NCI-H2081 treated with DMSO at 0.1 percent for 48 hours (cell line): ENCODE results near the gene SLC6A16.
"Not testable (repeated sequence)": the region's sequence is repeated elsewhere in the genome, so short reads cannot be mapped to it uniquely, and the experiment has no call there.

Experiments used
- DNase-seq: peaks from one replicate; lab custom pipeline; 2025; lab: John Stamatoyannopoulos, UW

SLC6A16 gene

DNA sequence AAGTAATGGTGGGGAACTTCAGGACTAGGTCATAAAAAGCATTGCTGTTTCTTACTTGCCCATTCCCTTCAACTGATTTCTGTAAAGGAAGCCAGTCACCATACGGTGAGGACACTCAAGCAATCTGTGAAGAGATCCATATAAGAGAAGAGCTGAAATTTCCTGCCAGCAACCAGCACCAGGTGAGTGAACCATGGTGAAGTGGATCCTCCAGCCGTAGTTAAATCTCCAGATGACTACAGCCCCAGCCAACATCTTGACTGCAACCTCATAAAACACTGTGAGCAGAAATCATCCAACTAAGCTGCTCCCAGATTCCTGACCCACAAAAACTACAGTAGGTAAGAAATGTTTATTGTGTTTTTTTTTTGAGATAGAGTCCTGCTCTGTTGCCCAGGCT, 3.8 kb upstream of the SLC6A16 start:
- no peak for DNase-seq

DNA sequence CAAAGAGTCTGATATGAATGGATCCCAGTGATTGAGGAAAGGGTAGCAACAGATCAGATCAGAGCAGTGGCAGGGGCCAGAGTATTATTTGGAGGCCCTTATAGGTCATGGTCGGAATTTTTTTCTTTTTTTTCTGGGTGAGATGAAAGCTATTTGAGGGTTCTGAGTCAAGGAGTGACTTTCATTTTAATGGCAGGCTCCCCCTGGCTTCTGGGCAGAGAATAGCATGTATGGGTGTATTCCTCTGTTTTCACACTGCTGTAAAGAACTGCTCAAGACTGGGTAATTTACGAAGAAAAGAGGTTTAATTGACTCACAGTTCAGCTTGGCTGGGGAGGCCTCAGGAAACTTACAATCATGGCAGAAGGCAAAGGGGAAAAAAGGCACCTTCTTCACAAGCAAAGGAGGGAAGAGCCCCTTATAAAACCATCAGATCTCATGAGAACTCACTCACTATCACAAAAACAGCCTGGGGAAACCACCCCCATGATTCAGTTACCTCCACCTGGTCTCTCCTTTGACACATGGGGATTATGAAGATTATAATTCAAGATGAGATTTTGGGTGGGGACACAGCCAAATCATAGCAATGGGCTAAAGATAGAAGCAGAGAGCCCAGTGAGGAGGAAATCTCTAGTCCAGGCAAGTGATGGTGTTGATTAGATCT, 3.0 kb upstream of the SLC6A16 start:
- no peak for DNase-seq

DNA sequence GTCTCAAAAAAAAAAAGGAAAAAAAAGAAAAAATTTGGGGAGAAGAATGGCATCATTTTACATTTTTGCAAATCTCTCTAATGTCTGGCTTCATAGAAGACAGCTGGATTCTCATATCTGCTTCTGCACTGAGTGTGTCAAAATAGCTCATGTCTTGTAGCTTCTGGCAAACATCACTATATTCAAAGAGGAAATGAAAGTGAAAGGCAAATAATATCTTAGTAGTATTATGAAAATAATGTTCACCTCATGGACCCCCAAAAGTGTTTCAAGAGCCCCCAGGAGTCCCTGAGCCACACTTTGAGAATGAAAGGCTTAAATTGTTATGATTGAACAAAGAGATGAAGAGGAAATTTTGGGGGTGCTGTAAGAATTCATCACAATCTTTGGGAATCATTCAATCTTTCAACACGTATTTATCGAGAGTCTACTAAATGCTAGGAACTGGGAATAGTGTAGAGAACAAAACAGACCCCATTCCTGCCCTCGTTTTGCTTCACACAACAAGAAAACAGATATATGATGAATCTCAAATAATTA, 1.2 kb upstream of the SLC6A16 start:
- DNase-seq: no peak

DNA sequence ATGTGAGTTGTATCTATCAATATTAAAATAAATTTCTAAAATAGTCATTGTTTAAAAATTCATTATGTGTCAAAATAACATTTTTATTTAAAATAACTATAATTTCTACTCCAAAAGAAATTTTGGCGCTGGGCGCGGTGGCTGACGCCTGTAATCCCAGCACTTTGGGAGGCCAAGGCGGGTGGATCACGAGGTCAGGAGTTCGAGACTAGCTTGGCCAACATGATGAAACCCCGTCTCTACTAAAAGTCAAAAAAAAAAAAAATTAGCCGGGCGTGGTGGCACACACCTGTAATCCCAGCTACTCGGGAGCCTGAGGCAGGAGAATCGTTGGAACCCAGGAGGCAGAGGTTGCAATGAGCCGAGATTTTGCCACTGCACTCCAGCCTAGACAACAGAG, 765 bp upstream of the SLC6A16 start:
- DNase-seq: not testable (repeated sequence)

DNA sequence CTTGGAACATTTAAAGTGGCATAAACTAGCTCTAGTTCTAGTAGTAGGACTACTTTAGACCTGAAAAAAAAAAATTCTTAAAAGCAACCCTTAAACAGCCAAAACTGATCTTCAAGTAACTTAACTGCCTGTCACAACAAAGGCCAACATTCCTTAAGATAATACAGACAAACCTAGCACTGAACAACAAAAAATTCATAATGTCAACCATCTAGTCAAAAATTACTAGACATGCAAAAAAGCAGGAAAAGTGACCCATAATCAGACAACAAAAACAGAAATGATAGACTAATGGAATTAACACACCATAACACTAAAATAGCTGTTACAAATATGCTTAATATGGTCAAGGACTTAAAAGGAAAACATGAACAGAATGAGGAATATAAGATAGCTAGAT, 6.7 kb downstream of the SLC6A16 start:
- no peak for DNase-seq

GRCh38 chr19:49316284-49316683, 8.7 kb downstream of the SLC6A16 start:
- DNase-seq: no peak

DNA sequence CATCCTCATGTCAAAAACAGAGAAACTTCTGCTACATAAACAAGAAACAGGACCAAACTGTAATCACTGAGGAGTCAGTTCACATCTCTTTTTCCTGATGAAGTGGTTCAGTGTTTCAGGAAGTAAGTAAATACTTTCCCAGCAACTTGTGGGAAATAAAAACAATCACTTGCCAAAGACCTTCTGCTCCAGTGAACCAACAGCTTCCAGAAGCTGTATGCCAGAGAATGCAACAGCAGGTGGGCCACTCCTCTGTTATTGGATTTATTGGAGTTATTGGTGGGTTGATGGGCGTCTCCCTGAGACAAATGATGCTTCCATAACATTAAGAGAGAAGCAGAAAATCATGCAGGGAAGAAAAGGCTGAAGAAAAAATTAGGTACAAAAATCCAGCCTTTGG, 9.9 kb downstream of the SLC6A16 start:
- DNase-seq: no peak

DNA sequence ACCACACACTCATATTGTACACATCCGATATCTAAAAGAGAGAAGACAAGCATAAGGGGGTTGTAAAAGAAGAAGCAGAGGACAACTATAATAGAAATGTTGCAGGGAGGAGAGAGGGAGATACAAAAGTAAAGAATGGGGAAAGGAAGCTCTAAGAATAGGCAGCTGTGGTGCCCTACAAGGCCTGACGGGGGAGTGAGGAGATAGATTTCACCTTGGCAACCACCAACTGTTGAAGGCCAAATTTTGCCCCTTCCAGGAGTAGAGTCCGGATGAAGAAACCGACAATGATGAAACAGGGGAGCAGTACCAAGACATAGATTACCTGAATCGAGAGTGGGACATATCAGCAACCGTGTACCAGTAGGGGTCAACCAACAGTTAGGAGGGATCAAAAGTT, 15.9 kb downstream of the SLC6A16 start:
- no peak for DNase-seq

GRCh38 chr19:49306734-49307133, 18.3 kb downstream of the SLC6A16 start:
- not testable (repeated sequence) for DNase-seq

GRCh38 chr19:49301866-49302252, 23.1 kb downstream of the SLC6A16 start:
- no peak for DNase-seq

GRCh38 chr19:49301165-49301865, 23.7 kb downstream of the SLC6A16 start:
- DNase-seq: no peak

DNA sequence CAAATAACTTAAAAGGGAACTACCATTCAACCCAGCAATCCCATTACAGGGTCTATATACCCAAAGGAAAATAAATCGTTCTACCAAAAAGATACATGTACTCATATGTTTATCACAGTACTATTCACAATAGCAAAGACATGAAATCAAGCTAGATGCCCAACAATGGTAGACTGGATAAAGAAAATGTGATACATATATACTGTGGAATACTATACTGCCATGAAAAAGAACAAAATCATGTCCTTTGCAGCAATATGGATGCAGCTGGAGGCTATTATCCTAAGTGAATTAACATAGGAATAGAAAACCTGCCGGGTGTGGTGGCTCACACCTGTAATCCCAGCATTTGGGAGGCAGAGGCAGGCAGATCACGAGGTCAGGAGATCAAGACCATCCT, 26.3 kb downstream of the SLC6A16 start:
- not testable (repeated sequence) for DNase-seq

DNA sequence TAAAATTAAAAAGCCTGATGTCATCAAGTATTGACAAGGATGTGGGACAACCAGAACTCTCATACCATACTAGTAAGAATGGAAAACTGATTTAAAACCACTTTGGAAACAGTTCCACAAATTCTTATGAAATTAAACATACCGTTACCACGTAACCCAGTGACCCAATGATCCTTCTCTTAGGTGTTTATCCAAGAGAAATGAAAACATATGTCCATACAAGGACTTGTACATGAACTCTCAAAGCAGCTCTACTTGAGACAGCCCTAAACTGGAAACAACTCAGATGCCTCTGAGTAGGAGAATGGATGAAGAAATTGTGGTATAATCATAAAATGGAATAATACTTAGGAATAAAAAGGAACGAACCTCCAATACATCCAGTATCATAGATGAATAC, 27.6 kb downstream of the SLC6A16 start:
- DNase-seq: no peak

- DNase-seq: no peak
Observed at GRCh38 chr19:49295208-49295880, 29.6 kb downstream of the SLC6A16 start.

DNA sequence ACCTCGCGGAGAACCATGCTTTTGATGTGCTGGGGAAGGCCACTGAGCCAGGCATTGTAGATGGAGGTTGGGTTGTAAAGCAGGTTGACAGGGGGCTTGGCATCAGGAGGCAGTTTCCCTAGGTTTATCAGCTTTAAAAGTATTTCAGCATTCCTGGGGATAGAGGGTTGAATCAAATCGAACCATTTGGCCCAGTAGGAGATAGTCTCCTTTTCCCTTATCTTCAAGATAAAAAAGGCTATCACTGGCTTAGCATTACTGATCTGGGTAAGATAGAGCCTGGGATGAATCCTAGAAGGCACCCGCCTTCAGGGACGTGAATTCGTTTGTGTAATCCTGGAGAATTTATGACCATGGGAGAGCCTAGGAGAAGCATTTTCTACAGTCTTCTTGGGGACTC, 30.6 kb downstream of the SLC6A16 start:
- DNase-seq: no peak

DNA sequence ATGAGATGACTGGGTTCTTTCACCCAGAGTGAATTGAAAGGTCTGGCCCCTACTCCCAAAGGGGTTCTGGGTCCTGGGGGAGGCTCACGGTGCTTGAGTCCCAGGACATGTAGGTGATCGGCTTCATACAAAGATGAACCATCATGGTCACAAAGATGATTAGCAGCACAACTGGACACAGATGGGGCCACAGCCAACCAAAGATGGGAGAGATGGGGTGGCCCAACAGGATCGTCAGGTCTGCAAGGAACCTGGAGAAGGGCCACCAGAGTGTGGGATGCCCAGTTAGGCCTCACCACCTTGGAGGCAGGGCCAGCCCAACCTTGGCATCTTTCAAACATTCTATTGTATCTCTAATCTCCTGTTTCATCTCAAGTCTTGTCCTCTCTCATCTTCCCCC, 34.5 kb downstream of the SLC6A16 start:
- no peak for DNase-seq

DNA sequence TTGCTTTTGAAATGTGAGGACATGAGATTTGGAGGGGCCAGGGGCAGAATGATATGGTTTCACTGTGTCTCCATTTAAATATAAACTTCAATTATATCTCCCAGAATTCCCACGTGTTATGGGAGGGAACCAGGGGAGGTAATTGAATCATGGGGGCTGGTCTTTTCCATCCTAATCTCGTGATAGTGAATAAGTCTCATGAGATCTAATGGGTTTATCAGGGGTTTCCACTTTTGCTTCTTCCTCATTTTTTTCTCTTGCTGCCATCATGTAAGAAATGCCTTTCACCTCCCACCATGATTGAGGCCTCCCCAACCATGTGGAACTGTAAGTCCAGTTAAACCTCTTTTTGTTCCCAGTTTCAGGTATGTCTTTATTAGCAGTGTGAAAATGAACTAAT, 35.7 kb downstream of the SLC6A16 start:
- DNase-seq: not testable (repeated sequence)

GRCh38 chr19:49288205-49288604, 36.8 kb downstream of the SLC6A16 start:
- not testable (repeated sequence) for DNase-seq

DNA sequence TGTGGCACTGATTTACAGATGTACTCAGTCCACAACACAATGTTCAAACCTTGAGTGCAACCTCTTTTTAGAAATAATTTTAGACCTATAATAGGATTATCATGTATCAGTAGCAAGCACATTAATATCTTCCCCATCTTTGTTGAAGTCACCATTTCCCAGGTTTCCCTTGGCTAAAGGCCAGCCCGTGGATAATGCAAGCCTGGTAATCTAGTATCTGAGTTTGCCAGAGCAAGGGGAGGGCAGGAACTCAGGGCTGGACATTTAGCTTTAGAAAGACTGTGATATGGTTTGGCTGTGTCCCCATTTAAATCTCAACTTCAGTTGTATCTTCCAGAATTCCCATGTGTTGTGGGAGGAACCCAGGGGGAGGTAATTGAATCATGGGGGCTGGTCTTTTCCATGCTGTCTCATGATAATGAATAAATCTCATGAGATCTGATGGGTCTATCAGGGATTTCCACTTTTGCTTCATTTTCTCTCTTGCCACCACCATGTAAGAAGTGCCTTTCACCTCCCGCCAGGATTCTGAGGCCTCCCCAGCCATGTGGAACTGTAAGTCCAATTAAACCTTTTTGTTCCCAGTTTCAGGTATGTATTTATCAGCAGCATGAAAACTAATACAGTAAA, 37.7 kb downstream of the SLC6A16 start:
- no peak for DNase-seq

DNA sequence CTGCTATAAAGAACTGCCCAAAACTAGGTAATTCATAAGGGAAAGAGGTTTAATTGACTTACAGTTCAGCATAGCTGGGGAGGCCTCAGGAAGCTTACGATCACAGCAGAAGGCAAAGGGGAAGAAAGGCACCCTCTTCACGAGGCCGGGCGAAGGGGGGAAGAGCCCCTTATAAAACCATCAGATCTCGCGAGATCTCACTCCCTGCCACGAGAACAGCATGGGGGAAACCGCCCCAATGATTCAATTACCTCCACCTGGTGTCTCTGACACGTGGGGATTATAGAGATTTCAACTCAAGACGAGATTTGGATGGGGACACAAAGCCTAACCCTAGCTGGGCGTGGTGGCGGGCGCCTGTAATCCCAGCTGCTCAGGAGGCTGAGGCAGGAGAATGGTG, 42.8 kb downstream of the SLC6A16 start:
- no peak for DNase-seq

GRCh38 chr19:49272204-49272603, 52.8 kb downstream of the SLC6A16 start:
- DNase-seq: no peak

GRCh38 chr19:49271080-49271753, 53.8 kb downstream of the SLC6A16 start:
- no peak for DNase-seq
